Tibial nerve (tissue), 3 donors: ENCODE measurements around the gene FBH1.

Source experiments
- POLR2A ChIP-seq, 2 donors: fragments of 450-650 bp; IDR thresholded peaks; one replicate each; pipeline ENCODE4 v1.6.1; 2017; ENCODE audit warnings: antibody characterized with exemption in 2 of 2, mild to moderate bottlenecking in 2 of 2, moderate library complexity in 2 of 2
- TF ChIP-seq, protein P1 (sequence below), 5 experiments: fragments of 200-600 bp in 3 of 5; fragments of 450-650 bp in 2 of 5; sonication (generic) in 3 of 5; IDR thresholded peaks; one replicate each; pipeline ENCODE4 v1.5.1; 2016 to 2019; ENCODE audit warnings: antibody characterized with exemption in 5 of 5, mild to moderate bottlenecking in 3 of 5, moderate library complexity in 2 of 5

DNA sequence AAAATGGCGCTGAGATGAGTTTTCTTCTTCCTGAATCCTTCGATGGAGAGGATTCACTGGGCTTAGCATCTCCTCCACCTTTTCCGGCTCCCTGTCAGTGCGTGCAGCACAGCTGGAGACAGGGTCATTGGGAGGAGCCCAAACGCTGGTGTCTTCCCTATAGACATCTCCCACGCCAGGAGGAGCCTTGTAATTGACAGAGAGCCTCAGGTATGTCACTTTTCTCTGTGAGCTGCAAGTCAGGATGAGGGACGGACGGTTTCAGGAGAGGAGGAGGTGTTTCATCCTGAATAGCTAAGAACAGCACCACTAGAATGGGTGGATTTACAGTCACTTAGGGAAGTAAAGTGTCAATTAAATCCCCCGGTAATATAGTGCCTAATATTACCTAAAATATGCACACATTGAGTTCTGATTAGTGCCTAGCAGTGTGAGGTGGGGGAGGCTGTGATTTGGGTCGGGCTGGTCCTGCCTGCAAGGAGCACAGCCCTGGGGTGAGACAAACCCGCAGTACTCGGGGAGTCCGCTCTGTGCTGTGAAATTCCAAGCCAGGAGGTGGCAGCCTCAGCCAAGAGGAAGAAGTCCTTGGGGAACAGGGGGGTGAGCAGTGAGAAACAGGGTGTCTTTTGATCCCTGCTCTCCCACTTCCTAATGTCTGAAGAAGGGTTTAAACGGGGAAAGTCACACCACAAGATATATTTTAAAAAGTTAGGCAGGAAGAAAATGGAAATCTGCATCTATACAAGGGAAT lies 59.1 kb downstream of the FBH1 start:
- TF ChIP-seq, protein P1, sequence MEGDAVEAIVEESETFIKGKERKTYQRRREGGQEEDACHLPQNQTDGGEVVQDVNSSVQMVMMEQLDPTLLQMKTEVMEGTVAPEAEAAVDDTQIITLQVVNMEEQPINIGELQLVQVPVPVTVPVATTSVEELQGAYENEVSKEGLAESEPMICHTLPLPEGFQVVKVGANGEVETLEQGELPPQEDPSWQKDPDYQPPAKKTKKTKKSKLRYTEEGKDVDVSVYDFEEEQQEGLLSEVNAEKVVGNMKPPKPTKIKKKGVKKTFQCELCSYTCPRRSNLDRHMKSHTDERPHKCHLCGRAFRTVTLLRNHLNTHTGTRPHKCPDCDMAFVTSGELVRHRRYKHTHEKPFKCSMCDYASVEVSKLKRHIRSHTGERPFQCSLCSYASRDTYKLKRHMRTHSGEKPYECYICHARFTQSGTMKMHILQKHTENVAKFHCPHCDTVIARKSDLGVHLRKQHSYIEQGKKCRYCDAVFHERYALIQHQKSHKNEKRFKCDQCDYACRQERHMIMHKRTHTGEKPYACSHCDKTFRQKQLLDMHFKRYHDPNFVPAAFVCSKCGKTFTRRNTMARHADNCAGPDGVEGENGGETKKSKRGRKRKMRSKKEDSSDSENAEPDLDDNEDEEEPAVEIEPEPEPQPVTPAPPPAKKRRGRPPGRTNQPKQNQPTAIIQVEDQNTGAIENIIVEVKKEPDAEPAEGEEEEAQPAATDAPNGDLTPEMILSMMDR (IDR thresholded peaks at IDR 0.05), result peak in 3 of 5 experiments; percentile 14 to 18 (median 16)
- no peak for TF ChIP-seq POLR2A (IDR thresholded peaks at IDR 0.05)
